Esophagus squamous epithelium (tissue), 4 donors: ENCODE results near the gene C8B.

Source experiments
- CTCF ChIP-seq, 6 experiments: fragments of 450-650 bp in 4 of 6; fragments of 200-600 bp in 2 of 6; sonication (generic) in 2 of 6; IDR thresholded peaks; one replicate each; pipeline ENCODE4 v1.5.1; 2016 to 2019; ENCODE audit warnings: antibody characterized with exemption in 6 of 6, mild to moderate bottlenecking in 4 of 6, moderate library complexity in 4 of 6
- POLR2A ChIP-seq, 4 donors: fragments of 450-650 bp; IDR thresholded peaks; one replicate each; pipeline ENCODE4 v1.6.1; 2017; ENCODE audit warnings: antibody characterized with exemption in 4 of 4, mild to moderate bottlenecking in 4 of 4, moderate library complexity in 3 of 4

- no peak for TF ChIP-seq CTCF (IDR thresholded peaks at IDR 0.05)
- TF ChIP-seq POLR2A (IDR thresholded peaks at IDR 0.05): no peak
Observed at GRCh38 chr1:56905667-56906066, 60.1 kb downstream of the C8B start.
